Bronchial epithelial cell (primary cell): ENCODE results near the gene ADARB2. TPM values are rescaled to one million over a fixed set of nuclear protein-coding genes. Genes with fewer than 3 reads are reported as not detected.

Experiments used
- DNase-seq: peaks from one replicate; pipeline ENCODE4 v3.0.0-alpha.2; 2010; ENCODE audit warnings: low read depth
- FAIRE-seq: peaks from 2 replicates; lab custom pipeline; 2011; peaks lifted over from hg19 to GRCh38; lab: Jason Lieb, UNC
- H3K27me3 ChIP-seq: 2 replicates; pipeline ENCODE4 v1.5.1; 2011; ENCODE audit warnings: low read length; ENCODE audit not compliant: control insufficient read depth, insufficient read depth
- H3K36me3 ChIP-seq: 2 replicates; pipeline ENCODE4 v1.5.1; 2011; ENCODE audit warnings: low read length; ENCODE audit not compliant: control insufficient read depth, insufficient read depth
- H3K4me3 ChIP-seq: 2 replicates; pipeline ENCODE4 v1.5.1; 2011; ENCODE audit warnings: mild to moderate bottlenecking, low read depth, low read length, control low read depth
- total RNA-seq: library from RNA; depleted of rRNA; stranded (reverse); fragments of >200 nt; gene quantifications from 2 replicates; pipeline ENCODE4 v1.2.1, GENCODE V29; 2014
- TF ChIP-seq, protein P1 (sequence below): IDR thresholded peaks from 2 replicates; pipeline ENCODE4 v1.5.1; 2011; ENCODE audit warnings: mild to moderate bottlenecking, moderate library complexity, low read length, control low read depth, inconsistent platforms; ENCODE audit not compliant: insufficient read depth, severe bottlenecking

The ADARB2 gene
- total RNA-seq, 1 donor from 2014 or later, result not detected

DNA sequence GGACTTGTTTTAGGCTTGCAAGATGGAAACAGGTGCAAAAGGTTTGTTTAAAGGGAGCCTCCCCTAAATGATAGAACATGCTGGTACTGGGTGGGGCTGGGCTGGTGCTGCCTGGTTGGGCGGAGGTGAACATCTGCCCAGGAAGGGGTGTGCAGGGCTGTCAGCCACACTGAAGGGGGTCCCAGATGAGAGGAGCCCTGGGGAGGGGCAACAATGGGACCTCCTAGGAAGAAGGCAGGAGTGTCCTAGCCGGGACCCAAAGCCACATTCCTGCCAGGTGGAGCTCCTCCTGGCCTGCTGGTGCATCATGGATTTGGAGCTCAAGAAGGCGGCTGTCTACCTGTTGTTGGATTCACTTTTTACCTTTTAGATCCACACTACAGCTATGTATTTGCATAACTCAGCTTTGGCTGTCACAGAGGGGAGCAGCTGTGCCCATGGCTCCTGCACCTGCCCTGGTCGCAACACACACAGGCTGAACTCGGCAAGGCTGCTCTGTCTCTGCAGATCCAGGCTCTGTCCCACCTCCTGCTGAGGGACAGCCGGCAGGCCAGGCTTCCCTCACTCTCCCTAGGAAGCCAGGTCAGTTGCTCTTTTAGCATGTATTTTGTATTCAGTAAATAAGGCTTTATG is 59.9 kb downstream of the ADARB2 start:
- no peak for DNase-seq
- TF ChIP-seq, protein P1, sequence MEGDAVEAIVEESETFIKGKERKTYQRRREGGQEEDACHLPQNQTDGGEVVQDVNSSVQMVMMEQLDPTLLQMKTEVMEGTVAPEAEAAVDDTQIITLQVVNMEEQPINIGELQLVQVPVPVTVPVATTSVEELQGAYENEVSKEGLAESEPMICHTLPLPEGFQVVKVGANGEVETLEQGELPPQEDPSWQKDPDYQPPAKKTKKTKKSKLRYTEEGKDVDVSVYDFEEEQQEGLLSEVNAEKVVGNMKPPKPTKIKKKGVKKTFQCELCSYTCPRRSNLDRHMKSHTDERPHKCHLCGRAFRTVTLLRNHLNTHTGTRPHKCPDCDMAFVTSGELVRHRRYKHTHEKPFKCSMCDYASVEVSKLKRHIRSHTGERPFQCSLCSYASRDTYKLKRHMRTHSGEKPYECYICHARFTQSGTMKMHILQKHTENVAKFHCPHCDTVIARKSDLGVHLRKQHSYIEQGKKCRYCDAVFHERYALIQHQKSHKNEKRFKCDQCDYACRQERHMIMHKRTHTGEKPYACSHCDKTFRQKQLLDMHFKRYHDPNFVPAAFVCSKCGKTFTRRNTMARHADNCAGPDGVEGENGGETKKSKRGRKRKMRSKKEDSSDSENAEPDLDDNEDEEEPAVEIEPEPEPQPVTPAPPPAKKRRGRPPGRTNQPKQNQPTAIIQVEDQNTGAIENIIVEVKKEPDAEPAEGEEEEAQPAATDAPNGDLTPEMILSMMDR, result no peak
- no peak for FAIRE-seq
- no peaks in the 10 kb centered on the region for H3K27me3 ChIP-seq
- no peak overlapping the region for H3K4me3 ChIP-seq
- H3K36me3 ChIP-seq, result no peaks in the 10 kb centered on the region

DNA sequence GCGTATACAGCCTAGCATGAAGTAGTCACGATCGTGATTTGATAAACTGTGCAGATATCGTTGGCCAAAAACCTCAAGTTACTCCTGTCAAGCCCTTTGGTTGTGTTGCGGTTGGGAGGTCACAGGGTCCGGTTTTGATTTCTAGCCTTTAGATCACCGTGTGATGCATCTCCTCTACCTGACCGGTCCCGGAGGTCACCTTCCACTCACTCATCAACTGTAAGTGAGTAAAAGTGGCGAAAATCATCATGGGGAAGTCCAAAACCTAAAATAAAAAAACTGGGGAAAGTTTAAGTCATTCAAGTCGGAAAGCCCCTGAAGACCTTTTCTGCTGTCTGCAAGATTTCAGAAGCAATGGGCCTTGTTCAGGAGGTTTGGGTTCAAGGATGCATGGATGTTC is 62.8 kb downstream of the ADARB2 start:
- no peaks in the 10 kb centered on the region for H3K27me3 ChIP-seq
- TF ChIP-seq, protein P1, result no peak
- no peaks in the 10 kb centered on the region for H3K36me3 ChIP-seq
- H3K4me3 ChIP-seq, result no peak overlapping the region
- DNase-seq (no peak), FAIRE-seq (no peak)

DNA sequence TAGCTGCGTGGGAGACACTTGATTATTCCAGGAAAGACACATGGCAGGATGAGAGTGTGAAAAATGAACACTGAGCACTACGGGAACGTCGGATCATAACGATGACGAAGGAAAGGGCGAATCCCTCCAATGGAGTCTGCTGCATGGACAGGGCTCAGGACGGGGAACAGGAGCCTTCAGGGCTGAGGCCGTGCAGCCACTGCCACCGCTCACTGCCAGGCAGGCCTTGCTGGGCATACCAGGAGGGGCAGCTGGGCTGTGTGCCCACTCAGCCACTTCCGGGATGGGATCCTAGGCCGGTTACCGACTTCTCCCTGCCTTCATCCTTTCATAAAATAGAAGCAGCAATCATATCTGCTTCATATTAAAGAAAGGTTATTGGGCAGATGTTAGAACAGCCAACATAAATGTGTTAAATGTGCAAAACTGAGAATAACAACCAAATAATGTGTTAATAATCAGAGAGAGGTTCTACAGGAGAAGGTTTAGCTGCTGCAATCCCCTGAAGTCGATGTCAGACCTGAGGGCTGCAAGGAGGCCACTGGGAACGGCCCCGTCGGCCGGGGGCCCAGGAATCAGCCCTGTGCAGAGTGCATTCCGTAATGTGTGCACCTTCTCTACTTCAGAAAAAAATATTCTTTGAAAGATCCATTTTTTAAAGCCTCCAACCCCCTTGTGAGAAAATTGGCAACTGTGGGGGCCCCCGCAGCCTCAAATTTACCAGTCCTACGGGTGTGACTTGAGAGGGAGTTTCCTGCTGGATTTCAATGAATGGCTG is 63.6 kb downstream of the ADARB2 start:
- FAIRE-seq (no peak), DNase-seq (no peak)
- TF ChIP-seq, protein P1, result no peak
- Histone ChIP-seq H3K36me3 (no peaks in the 10 kb centered on the region), H3K27me3 (no peaks in the 10 kb centered on the region), H3K4me3 (no peak overlapping the region)

DNA sequence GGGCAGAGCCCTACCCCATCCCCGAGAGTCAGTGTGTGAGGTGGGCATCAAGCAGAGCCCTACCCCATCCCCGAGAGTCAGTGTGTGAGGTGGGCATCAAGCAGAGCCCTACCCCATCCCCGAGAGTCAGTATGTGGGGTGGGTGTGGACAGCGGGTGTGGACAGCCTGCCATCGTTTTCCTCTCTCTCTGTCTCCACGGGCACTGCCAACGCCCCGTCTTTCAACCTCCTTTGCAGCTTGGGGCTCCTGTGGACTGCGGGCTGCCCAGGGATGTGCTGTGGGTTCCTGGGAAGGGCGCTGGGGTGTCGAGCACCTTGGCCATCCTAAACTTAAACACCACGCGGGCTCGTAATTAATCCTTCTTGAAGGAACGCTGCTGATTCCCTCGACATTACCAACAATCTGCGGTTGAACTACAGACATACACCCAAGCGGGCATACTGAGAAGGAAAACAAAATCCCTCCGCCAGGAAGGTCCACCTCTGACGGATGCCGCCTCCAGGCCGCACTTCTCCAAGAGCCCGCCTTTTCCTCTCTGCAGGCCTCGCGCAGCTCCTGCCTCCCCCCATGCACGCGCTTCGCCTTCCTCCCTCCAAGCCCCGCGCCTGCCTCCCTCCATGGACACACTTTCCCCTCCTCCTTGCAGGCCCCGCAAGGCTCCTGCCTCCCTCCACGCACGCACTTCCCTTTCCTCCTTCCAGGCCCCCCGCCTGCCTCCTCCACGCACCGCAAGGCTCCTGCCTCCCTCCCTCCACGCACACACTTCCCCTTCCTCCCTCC is 65.1 kb downstream of the ADARB2 start:
- TF ChIP-seq, protein P1, result no peak
- no peaks in the 10 kb centered on the region for H3K36me3 ChIP-seq
- no peak overlapping the region for H3K4me3 ChIP-seq
- H3K27me3 ChIP-seq, result no peaks in the 10 kb centered on the region
- DNase-seq (no peak), FAIRE-seq (no peak)

DNA sequence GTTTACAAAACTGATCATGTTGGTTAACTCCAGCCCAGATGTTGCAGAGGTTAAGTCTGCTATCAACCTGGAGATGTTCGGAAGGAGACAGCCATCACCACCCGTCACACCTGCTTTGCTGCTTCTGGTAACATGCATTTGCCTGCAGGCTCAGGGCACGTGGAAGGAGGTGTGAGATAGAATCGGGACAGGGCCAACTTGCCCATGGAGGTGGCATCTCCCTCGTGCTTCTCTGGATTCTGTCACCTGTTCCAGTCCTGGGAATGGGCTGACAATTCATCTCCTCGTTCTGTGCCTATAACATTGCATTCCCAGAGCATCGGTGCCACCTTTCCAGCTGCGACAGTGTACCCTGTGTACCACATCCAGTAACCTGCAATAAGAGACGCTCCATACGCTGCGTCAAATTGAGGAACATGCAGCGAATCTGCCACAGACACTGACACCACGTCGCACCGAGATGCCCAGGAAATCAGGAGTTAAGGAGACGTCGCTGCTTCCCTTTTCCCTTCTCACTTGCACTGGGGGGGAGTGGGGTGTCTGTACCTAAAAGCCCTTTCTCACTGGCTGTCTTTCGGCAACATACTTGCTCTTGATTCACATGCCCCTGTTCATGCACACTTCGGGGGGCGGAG is 65.8 kb downstream of the ADARB2 start:
- no peaks in the 10 kb centered on the region for H3K36me3 ChIP-seq
- DNase-seq (no peak), FAIRE-seq (no peak)
- H3K27me3 ChIP-seq, result no peaks in the 10 kb centered on the region
- TF ChIP-seq, protein P1, result no peak
- no peak overlapping the region for H3K4me3 ChIP-seq
